GM21423 (cell line): ENCODE results near the gene MRPS35.
A peak's percentile ranks its signal among the peaks of the same experiment; 100 is the strongest.
"Not testable (repeated sequence)": the region's sequence is repeated elsewhere in the genome, so short reads cannot be mapped to it uniquely, and the experiment has no call there.

Experiments used
- ATAC-seq: cut with Tn5 transposase; IDR thresholded peaks from one replicate; pipeline ENCODE4 v1.9.1; 2021; ENCODE audit warnings: mild to moderate bottlenecking, moderate library complexity; ENCODE audit not compliant: unreplicated experiment

The MRPS35 gene

GRCh38 chr12:27707216-27707615, 3.4 kb upstream of the MRPS35 start:
- ATAC-seq = no peak

- no peak for ATAC-seq
Measured at GRCh38 chr12:27709212-27709931, 1.3 kb upstream of the MRPS35 start.

DNA sequence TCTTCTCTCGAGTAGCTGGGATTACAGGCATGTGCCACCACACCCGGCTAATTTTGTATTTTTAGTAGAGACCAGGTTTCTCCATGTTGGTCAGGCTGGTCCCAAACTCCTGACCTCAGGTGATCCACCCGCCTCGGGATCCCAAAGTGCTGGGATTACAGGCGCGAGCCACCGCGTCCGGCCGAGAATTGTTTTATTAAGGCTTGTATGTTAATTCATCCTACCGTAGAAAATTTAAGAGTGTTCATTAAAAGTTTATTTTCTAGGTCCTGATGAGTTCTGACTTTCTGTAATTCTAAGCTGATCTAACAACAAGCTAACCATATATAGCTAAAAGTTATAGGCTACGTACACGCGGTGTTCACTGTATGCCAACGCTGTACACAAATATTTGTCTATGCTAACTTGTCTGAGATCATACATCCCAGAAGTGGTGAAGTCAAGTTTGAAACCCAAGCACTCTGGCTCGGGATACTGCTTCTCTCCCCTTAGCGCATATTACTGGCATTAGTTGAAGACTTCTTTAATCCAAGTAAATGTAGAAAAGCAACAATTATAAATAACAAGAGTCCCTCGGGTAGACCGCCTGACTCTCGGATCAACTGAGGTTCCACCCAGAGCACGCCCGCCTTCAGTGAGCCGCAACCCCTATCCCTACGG, 570 bp upstream of the MRPS35 start:
- peak; percentile 32 for ATAC-seq

- ATAC-seq = peak; percentile 9
Measured at GRCh38 chr12:27711317-27711682, 668 bp downstream of the MRPS35 start.

GRCh38 chr12:27711967-27712366, 1.3 kb downstream of the MRPS35 start:
- ATAC-seq = no peak

DNA sequence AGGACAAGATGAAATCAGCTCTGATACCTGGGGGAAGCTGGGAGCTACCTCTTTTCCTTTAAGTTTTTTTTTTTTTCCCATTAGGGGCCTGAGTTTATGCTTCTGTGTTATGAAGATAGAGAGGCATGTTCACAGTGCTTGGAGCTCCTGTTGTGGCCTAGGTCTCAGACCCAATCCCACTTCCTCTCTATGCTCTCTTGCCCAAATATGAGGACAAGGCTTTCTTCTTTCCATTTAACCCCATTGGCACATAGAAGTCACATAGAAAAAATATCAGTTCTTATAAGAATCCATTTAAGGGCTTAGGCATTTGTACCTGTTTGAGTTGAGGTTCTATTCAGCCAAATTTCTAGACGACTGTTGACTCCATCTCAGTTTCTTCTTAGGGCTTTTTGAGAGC, 12.6 kb downstream of the MRPS35 start:
- no peak for ATAC-seq

DNA sequence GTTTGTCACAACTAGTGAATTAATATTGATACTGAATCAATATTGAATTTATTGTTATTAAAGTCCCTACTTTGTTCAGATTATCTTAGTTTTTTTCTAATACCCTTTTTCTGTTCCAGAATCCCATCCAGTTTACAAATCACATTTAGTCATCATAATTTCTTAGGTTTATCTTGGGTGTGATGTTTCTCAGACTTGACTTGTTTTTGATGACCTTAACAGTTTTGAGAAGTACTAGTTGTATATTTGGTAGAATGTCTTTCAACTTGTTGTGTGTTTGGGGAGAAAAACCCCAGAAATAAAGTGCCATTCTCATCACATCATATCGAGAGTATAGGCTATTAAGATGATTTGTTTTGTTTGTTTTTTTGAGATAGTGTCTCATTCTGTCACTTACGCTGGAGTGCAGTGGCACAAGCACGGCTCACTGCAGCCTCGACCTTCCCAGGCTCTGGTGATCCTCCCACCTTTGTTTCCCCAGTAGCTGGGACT, 19.5 kb downstream of the MRPS35 start:
- no peak for ATAC-seq

- ATAC-seq = no peak
Measured at GRCh38 chr12:27732281-27732680, 21.6 kb downstream of the MRPS35 start.

DNA sequence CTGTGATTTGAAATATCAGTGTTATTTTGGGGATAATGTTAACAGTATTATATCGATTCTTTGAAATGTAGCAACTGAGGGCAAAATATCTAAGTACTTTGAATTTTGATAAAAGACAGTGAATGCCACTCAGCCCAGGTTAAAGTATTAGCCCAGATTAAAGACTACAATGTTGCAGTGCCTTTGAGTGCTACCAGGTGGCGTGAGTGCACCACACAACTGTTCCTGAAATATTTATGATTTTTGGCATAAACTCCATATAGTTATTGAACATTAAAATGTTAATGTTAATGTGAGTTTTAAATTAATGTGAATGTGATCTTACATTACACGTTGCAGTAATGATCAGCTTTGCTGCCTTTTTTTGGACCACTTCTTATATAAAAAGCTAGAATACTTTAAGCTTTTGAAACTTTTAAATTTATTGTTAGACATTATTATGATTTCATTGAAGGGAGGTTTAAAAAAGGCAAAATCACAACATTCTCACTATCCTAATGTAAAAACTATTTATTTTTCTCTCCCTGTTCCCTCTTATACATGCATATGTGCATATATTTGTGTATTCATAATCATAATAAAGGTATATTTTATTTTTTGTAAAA, 22.5 kb downstream of the MRPS35 start:
- peak; percentile 68 for ATAC-seq

- no peak for ATAC-seq
Measured at GRCh38 chr12:27733791-27734190, 23.2 kb downstream of the MRPS35 start.

GRCh38 chr12:27734321-27734720, 23.7 kb downstream of the MRPS35 start:
- ATAC-seq = not testable (repeated sequence)

DNA sequence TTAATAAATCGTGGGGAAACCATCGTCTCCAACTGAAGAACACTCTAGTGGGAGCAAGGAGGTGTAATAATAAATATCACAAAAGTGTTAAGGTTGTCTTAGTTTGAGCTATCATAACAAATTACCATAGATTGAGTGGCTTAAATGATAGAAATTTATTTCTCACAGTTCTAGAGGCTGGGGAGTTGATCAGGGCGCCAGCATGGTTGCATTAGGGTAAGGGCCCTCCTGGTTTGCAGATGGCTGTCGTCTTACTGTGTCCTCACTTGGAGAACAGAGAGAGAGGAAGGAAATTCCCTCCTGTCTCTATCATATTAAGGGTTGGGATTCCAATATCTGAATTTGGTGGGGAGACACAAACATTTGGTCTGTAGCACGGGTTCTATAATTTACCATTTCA, 33.0 kb downstream of the MRPS35 start:
- no peak for ATAC-seq

DNA sequence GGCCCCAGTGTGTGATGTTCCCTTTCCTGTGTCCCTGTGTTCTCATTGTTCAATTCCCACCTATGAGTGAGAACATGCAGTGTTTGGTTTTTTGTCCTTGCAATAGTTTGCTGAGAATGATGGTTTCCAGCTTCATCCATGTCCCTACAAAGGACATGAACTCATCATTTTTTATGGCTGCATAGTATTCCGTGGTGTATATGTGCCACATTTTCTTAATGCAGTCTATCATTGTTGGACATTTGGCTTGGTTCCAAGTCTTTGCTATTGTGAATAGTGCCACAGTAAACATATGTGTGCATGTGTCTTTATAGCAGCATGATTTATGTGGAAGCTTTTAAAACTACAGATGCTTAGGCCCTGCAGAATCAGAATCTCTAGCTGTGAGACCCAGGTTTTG, 35.1 kb downstream of the MRPS35 start:
- ATAC-seq = not testable (repeated sequence)

DNA sequence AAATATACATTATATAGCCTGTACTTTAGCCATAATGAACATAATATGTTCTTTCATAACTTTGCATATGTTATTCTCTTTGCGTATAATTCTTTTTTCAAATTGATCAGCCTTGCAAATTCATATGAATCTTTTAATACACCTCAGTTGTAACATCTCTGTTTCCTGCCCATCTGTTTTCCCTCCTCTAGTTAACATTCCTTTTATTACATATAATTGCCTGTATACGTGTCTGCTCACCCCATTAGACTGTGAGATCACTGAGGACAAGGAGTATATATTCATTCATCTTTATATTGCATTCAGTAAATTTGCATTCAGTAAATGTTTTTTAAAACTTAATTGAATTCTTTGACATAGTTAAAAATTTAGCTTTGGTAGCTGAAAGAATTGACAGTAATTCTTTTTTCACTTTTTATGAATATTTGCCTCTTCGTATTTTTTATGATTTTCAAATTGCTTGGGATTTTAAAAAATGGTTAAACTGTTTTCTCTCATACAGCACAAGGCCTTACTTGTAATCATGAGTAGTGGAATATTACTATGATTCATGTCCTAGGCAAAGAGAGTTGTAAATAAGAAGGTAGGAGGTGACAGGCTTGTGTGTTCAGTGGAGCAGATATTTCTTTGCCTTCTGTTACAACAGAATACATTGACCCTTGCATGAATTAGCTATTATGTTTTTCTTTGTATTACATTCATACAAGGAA, 36.6 kb downstream of the MRPS35 start:
- no peak for ATAC-seq

- no peak for ATAC-seq
Measured at GRCh38 chr12:27751386-27752047, 40.9 kb downstream of the MRPS35 start.

GRCh38 chr12:27754795-27755194, 44.2 kb downstream of the MRPS35 start:
- no peak for ATAC-seq

- ATAC-seq = no peak
Measured at GRCh38 chr12:27756670-27757195, 46.1 kb downstream of the MRPS35 start.

GRCh38 chr12:27762757-27763156, 52.1 kb downstream of the MRPS35 start:
- ATAC-seq = no peak

GRCh38 chr12:27766587-27766986, 56.0 kb downstream of the MRPS35 start:
- ATAC-seq = no peak

- ATAC-seq = no peak
Measured at GRCh38 chr12:27769142-27769673, 58.6 kb downstream of the MRPS35 start.
